DND-41 (cell line): ENCODE measurements around the gene LTBP3.

ENCODE experiments used
- CTCF ChIP-seq: IDR thresholded peaks from 2 replicates; pipeline ENCODE4 v1.5.1; 2012; ENCODE audit warnings: borderline replicate concordance, low read length, moderate library complexity, mild to moderate bottlenecking; ENCODE audit not compliant: poor library complexity, severe bottlenecking; ENCODE audit errors: extremely low read depth
- EZH2 ChIP-seq: IDR thresholded peaks from 3 replicates; pipeline ENCODE4 v1.6.1; 2012; ENCODE audit warnings: borderline replicate concordance, low read depth, mild to moderate bottlenecking, moderate library complexity, low read length, inconsistent platforms; ENCODE audit not compliant: severe bottlenecking

DNA sequence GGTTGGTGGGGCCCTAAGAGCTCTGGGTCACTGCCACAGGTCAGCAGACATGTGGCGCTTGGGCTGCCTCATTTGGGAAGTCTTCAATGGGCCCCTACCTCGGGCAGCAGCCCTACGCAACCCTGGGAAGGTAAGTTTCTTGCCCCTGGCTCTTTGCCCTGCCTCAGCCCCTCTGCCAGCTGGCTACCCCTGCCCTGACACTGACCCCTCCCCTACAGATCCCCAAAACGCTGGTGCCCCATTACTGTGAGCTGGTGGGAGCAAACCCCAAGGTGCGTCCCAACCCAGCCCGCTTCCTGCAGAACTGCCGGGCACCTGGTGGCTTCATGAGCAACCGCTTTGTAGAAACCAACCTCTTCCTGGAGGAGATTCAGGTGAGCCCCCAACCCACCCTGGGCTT is 31.4 kb downstream of the LTBP3 start:
- TF ChIP-seq CTCF, result no peak
- no peak for TF ChIP-seq EZH2
